ENCODE data around the gene KCNF1. TPM values are rescaled to one million over a fixed set of nuclear protein-coding genes. Genes with fewer than 3 reads are reported as not detected.
A peak's percentile ranks its signal among the peaks of the same experiment; 100 is the strongest.

KCNF1 gene
- polyA plus RNA-seq, 4 donors = 0.25 to 0.34 TPM; not detected in 2

DNA sequence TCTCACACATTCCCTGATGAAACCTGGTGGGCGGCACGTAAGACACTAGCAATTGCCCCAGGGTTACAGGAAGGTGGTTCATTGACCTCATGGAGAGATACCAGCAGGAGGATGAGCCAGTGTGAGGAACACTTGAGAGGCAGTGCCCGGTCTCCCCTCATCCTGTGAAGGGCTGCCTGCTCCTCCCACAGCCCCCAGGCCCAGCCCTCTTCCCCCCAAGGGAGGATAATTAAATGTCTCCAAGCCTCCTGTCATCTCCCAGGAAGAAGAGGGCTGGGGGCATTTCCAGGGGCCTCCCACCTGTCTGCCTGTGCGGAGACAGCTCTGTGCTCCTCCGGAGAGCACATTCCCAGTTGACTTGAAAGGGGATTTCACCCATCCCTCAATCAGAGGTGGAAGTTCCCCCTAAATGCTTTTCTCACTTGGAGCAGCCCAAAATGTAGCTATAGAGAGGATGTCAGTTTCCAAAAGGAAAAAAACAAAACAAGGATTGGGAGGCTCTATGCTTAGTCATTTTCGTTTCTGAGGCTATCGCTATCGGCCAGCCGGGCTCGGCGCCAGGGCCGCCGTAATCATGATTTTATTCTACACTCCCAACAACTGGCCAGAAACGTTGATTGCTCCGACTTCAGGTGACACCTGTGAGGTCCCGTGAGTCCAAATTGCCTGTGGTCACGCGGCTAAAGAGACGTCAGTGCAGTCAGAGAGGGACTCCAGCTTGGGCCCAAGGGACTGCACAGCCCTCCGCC lies 7.1 kb downstream of the KCNF1 start:
- FAIRE-seq (no peak), DNase-seq (peak in 1 of 2 donors; percentile 51)
- Histone ChIP-seq H3K27me3 (ENCODE audit: control insufficient read depth in 3 of 3, insufficient read depth in 3 of 3, low read length in 3 of 3) (peaks cover 0 to 7% (median 0%) of the 10 kb centered on the region in 3 donors), H3K36me3 (ENCODE audit: control insufficient read depth in 3 of 3, insufficient read depth in 2 of 3, low read depth in 1 of 3, low read length in 3 of 3) (no peaks in the 10 kb centered on the region), H3K9me3 (ENCODE audit: control insufficient read depth in 2 of 2, insufficient read depth in 1 of 2, low read depth in 1 of 2, low read length in 1 of 2) (no peaks in the 10 kb centered on the region), H3K27ac (ENCODE audit: low read depth in 1 of 3, low read length in 2 of 3) (no peak overlapping the region), H3K4me1 (ENCODE audit: control insufficient read depth in 3 of 3, insufficient read depth in 2 of 3, low read depth in 1 of 3, low read length in 2 of 3) (peaks cover 0 to 2% (median 0%) of the 10 kb centered on the region in 3 donors), H3K4me3 (ENCODE audit: low read depth in 1 of 3, low read length in 3 of 3) (no peak overlapping the region)
- WGBS, 3 donors = 36 to 54% (median 46%) methylated on average over 20 of the region's 20 CpGs

DNA sequence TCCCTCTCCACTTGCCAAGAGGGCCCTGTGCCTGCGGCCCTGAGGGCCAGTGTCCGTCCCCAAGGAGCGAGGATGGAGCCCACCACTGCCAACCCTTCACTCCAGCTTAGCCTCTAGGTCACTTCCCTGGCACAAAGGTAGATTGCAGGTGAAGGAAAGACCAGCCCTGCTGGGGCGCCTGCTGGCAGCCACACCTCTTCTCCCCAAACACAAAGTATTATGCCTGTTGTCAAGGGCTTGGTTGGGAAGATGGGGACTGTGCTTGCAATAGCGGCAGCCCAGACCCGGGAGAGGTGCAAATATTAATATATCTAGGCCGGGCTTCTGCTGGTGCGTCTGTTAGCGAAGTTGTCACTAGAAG lies 7.7 kb downstream of the KCNF1 start:
- Histone ChIP-seq H3K36me3 (ENCODE audit: control insufficient read depth in 3 of 3, insufficient read depth in 2 of 3, low read depth in 1 of 3, low read length in 3 of 3) (no peaks in the 10 kb centered on the region), H3K9me3 (ENCODE audit: control insufficient read depth in 2 of 2, insufficient read depth in 1 of 2, low read depth in 1 of 2, low read length in 1 of 2) (no peaks in the 10 kb centered on the region), H3K4me1 (ENCODE audit: control insufficient read depth in 3 of 3, insufficient read depth in 2 of 3, low read depth in 1 of 3, low read length in 2 of 3) (no peaks in the 10 kb centered on the region), H3K27me3 (ENCODE audit: control insufficient read depth in 3 of 3, insufficient read depth in 3 of 3, low read length in 3 of 3) (peaks cover 0 to 2% (median 0%) of the 10 kb centered on the region in 3 donors), H3K4me3 (ENCODE audit: low read depth in 1 of 3, low read length in 3 of 3) (no peak overlapping the region), H3K27ac (ENCODE audit: low read depth in 1 of 3, low read length in 2 of 3) (no peak overlapping the region)
- FAIRE-seq (no peak), DNase-seq (no peak)
- 43 to 78% (median 64%) methylated on average over 9 of the region's 9 CpGs for WGBS, 3 donors

DNA sequence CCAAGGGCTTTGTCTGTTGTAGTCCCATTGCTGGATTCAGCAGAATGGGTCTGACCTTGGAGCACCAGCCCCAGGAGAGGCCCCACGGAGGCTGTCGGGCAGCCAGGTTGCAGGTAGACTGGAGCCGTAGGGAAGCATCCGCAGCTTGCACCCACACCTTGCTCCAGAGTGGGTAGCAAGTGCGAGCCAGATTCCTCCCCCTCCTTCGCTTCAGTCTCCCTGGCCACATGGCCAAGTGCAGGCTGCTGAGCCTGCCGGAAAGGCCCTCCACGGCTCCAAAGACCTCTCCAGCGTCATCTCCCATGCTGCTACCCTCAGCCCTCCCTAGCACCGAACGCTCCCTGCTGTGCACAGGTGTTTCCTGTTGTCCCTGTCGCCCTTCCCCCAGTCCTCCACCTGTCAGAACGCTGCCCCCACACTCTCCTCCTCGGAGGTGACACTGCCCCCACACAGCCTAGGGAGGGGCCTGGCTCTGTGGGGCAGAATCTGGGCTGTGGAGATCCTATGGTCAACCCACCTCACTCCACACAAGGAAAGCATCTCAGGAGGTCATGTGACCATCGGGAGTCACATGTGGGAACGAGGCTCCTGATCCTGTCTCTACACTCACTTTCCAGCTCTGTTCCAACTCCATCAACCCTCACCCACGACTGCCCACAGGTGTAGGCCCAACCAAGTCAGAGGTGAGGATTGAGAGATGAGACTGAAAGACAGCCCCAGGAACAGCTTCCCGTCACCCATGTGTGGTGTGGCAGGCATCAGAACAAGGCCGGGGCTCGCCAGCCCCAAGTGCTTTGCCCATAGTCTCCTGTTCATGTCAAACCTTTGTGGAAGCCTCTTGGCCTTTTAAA lies 8.3 kb downstream of the KCNF1 start:
- Histone ChIP-seq H3K4me3 (ENCODE audit: low read depth in 1 of 3, low read length in 3 of 3) (no peak overlapping the region), H3K9me3 (ENCODE audit: control insufficient read depth in 2 of 2, insufficient read depth in 1 of 2, low read depth in 1 of 2, low read length in 1 of 2) (no peaks in the 10 kb centered on the region), H3K36me3 (ENCODE audit: control insufficient read depth in 3 of 3, insufficient read depth in 2 of 3, low read depth in 1 of 3, low read length in 3 of 3) (no peaks in the 10 kb centered on the region), H3K27ac (ENCODE audit: low read depth in 1 of 3, low read length in 2 of 3) (no peak overlapping the region), H3K4me1 (ENCODE audit: control insufficient read depth in 3 of 3, insufficient read depth in 2 of 3, low read depth in 1 of 3, low read length in 2 of 3) (no peaks in the 10 kb centered on the region), H3K27me3 (ENCODE audit: control insufficient read depth in 3 of 3, insufficient read depth in 3 of 3, low read length in 3 of 3) (no peaks in the 10 kb centered on the region)
- FAIRE-seq (no peak), DNase-seq (no peak)
- 64 to 69% (median 67%) methylated on average over 20 of the region's 20 CpGs for WGBS, 3 donors

DNA sequence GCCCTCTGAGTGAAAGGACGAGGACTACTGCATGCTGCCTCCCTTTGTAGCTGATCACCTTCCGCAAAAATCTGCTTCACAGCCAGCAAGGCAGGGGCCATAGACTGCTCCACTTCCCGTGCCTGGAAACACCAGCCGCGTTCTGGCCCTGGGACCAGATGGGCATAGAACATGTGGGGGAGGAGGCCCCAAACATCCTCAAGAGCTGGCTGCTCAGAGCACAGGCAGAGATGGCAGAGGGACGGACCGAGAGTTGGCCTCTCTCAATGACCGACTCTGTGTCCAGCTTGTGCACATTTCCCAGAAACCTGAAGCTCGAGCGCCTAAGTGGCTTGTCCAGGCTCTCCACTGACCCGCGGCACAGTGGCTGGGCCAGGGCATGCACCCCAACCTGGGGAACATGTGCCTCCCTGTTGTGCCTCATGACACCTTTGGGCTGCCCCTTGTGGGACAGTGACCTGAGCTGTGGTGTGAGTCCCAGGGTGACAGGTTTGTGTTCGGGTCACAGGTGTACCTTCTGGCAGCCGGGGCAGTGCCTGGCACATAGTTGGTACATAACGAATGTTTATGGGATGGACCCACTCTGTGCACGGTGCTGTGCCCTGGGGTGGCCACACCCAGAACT lies 9.1 kb downstream of the KCNF1 start:
- Histone ChIP-seq H3K36me3 (ENCODE audit: control insufficient read depth in 3 of 3, insufficient read depth in 2 of 3, low read depth in 1 of 3, low read length in 3 of 3) (no peaks in the 10 kb centered on the region), H3K27me3 (ENCODE audit: control insufficient read depth in 3 of 3, insufficient read depth in 3 of 3, low read length in 3 of 3) (no peaks in the 10 kb centered on the region), H3K9me3 (ENCODE audit: control insufficient read depth in 2 of 2, insufficient read depth in 1 of 2, low read depth in 1 of 2, low read length in 1 of 2) (no peaks in the 10 kb centered on the region), H3K4me1 (ENCODE audit: control insufficient read depth in 3 of 3, insufficient read depth in 2 of 3, low read depth in 1 of 3, low read length in 2 of 3) (no peaks in the 10 kb centered on the region), H3K4me3 (ENCODE audit: low read depth in 1 of 3, low read length in 3 of 3) (no peak overlapping the region), H3K27ac (ENCODE audit: low read depth in 1 of 3, low read length in 2 of 3) (no peak overlapping the region)
- FAIRE-seq = no peak
- WGBS, 3 donors = 82 to 86% (median 84%) methylated on average over 16 of the region's 16 CpGs
- DNase-seq = no peak

DNA sequence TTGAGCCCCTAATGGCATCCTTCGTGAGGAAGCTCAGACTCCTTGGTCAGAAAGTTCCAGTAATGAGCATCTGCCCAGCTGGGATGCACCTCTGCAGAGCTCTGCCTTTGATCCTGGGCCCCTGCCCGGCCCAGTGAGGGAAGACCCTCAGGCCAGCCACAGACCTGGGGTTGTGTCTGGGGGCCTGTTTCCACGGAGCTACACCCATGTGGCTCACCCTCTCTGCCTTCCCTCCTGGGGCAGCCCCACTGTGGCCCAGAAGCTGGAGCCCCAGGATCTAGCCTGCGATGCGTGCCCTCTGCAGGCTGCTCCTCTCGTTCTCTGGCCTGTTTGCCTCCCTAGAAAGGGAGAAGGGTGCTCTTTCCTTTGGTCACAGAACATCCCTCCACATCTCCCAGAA lies 9.8 kb downstream of the KCNF1 start:
- Histone ChIP-seq H3K4me1 (ENCODE audit: control insufficient read depth in 3 of 3, insufficient read depth in 2 of 3, low read depth in 1 of 3, low read length in 2 of 3) (no peaks in the 10 kb centered on the region), H3K36me3 (ENCODE audit: control insufficient read depth in 3 of 3, insufficient read depth in 2 of 3, low read depth in 1 of 3, low read length in 3 of 3) (no peaks in the 10 kb centered on the region), H3K9me3 (ENCODE audit: control insufficient read depth in 2 of 2, insufficient read depth in 1 of 2, low read depth in 1 of 2, low read length in 1 of 2) (no peaks in the 10 kb centered on the region), H3K27me3 (ENCODE audit: control insufficient read depth in 3 of 3, insufficient read depth in 3 of 3, low read length in 3 of 3) (peaks cover 0 to 3% (median 0%) of the 10 kb centered on the region in 3 donors), H3K4me3 (ENCODE audit: low read depth in 1 of 3, low read length in 3 of 3) (no peak overlapping the region), H3K27ac (ENCODE audit: low read depth in 1 of 3, low read length in 2 of 3) (no peak overlapping the region)
- 77 to 81% (median 80%) methylated on average over 6 of the region's 6 CpGs for WGBS, 3 donors
- DNase-seq (no peak), FAIRE-seq (no peak)

DNA sequence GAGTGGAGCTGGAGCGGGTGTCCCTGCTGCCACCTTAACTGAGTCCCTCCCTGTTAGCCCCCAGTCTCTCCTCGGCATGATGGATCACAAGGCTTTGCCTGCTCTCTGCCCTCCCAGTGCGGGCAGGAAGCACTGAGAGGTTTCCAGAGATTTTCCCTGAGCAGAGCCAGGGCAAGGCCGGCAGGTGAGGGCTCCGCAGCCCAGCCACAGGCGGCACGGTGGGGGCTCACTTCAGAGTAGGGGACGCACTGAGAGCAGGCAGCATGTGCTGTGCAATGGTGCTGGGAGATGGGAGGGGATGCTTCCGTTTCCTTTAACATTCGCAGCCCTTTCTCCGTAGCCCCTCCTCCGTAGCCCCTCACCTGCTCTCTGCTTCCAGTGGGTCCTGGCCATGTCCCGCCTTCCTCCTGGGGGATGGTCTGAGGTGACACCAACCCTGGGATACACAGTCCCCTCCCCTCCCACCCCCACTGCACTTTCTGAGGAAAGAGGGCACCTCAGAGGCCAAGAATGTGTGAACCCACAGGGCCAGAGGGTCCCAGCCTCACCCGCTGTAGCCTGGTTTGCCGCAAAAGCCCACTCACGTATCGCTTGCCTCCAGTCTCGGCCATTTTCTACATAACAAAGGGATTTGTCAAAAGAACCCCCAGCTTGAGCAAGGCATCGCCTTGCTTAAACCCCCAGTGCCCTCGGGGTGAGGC lies 10.7 kb downstream of the KCNF1 start:
- H3K36me3 ChIP-seq (ENCODE audit: control insufficient read depth in 3 of 3, insufficient read depth in 2 of 3, low read depth in 1 of 3, low read length in 3 of 3) = no peaks in the 10 kb centered on the region
- WGBS, 3 donors = 77 to 83% (median 83%) methylated on average over 20 of the region's 20 CpGs

DNA sequence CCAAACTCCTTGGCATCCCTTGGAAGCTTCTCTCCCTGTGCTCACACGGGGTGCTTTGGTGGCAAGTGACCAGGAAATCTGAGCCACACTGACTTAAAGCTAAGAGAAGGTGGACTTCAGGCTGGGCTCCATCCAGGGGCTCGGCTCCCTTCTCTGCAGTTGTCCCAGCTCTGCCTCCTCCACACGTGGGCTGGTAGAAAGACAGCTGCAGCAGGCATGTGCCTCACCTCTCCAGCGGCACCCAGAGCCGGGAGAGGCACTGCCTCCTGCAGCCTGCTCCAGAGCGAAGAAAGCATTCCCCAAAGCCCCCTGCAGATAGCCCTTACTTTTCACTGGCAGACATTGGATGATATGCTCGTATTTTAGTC lies 11.3 kb downstream of the KCNF1 start:
- Histone ChIP-seq H3K4me1 (ENCODE audit: control insufficient read depth in 3 of 3, insufficient read depth in 2 of 3, low read depth in 1 of 3, low read length in 2 of 3) (no peaks in the 10 kb centered on the region), H3K27me3 (ENCODE audit: control insufficient read depth in 3 of 3, insufficient read depth in 3 of 3, low read length in 3 of 3) (peaks cover 0 to 8% (median 4%) of the 10 kb centered on the region in 3 donors), H3K4me3 (ENCODE audit: low read depth in 1 of 3, low read length in 3 of 3) (no peak overlapping the region), H3K27ac (ENCODE audit: low read depth in 1 of 3, low read length in 2 of 3) (no peak overlapping the region), H3K9me3 (ENCODE audit: control insufficient read depth in 2 of 2, insufficient read depth in 1 of 2, low read depth in 1 of 2, low read length in 1 of 2) (no peaks in the 10 kb centered on the region), H3K36me3 (ENCODE audit: control insufficient read depth in 3 of 3, insufficient read depth in 2 of 3, low read depth in 1 of 3, low read length in 3 of 3) (no peaks in the 10 kb centered on the region)
- no peak for DNase-seq
- WGBS, 3 donors = 78 to 84% (median 83%) methylated on average over 7 of the region's 7 CpGs
- no peak for FAIRE-seq

More for the DNA sequence above, 10.7 kb downstream of the KCNF1 start:
- Histone ChIP-seq H3K9me3 (ENCODE audit: control insufficient read depth in 2 of 2, insufficient read depth in 1 of 2, low read depth in 1 of 2, low read length in 1 of 2) (no peaks in the 10 kb centered on the region), H3K27ac (ENCODE audit: low read depth in 1 of 3, low read length in 2 of 3) (no peak overlapping the region), H3K4me3 (ENCODE audit: low read depth in 1 of 3, low read length in 3 of 3) (no peak overlapping the region), H3K27me3 (ENCODE audit: control insufficient read depth in 3 of 3, insufficient read depth in 3 of 3, low read length in 3 of 3) (peaks cover 0 to 8% (median 4%) of the 10 kb centered on the region in 3 donors), H3K4me1 (ENCODE audit: control insufficient read depth in 3 of 3, insufficient read depth in 2 of 3, low read depth in 1 of 3, low read length in 2 of 3) (no peaks in the 10 kb centered on the region)
- no peak for DNase-seq
- FAIRE-seq = no peak

DNA sequence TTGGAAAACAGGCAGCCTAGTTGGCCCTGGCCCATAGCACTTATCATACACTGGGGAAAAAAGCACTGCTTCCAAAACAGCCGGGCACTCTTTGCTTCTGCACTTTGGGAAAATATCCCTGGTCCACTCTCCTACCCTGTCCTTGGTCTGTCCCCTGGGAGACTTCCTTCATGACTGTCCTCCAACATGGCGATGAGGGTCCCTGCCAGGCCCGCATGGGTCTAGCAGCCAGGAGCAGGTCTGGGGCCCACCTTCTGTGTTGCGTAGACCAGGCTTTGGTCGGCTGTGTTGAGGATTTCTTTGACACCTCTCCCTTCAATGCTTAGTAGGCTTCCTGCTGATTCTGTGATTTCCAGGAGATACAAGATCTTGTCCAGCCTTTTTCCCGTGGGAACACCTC lies 12.2 kb downstream of the KCNF1 start:
- WGBS, 3 donors = 80 to 85% (median 82%) methylated on average over 6 of the region's 6 CpGs
- no peak for DNase-seq
- no peaks in the 10 kb centered on the region for H3K4me1 ChIP-seq (ENCODE audit: control insufficient read depth in 3 of 3, insufficient read depth in 2 of 3, low read depth in 1 of 3, low read length in 2 of 3)
- H3K4me3 ChIP-seq (ENCODE audit: low read depth in 1 of 3, low read length in 3 of 3) = no peak overlapping the region
- H3K36me3 ChIP-seq (ENCODE audit: control insufficient read depth in 3 of 3, insufficient read depth in 2 of 3, low read depth in 1 of 3, low read length in 3 of 3) = no peaks in the 10 kb centered on the region
- no peak overlapping the region for H3K27ac ChIP-seq (ENCODE audit: low read depth in 1 of 3, low read length in 2 of 3)
- no peak for FAIRE-seq
- peaks cover 0 to 8% (median 4%) of the 10 kb centered on the region in 3 donors for H3K27me3 ChIP-seq (ENCODE audit: control insufficient read depth in 3 of 3, insufficient read depth in 3 of 3, low read length in 3 of 3)
- no peaks in the 10 kb centered on the region for H3K9me3 ChIP-seq (ENCODE audit: control insufficient read depth in 2 of 2, insufficient read depth in 1 of 2, low read depth in 1 of 2, low read length in 1 of 2)

Measured in small intestine (tissue), 7 donors.